Kidney (tissue), 14 donors: ENCODE results near the gene IFI16. TPM values are rescaled to one million over a fixed set of nuclear protein-coding genes. Genes with fewer than 3 reads are reported as not detected.
"Not testable (repeated sequence)": the region's sequence is repeated elsewhere in the genome, so short reads cannot be mapped to it uniquely, and the experiment has no call there.

Experiments
- DNase-seq, 5 donors: peaks; one replicate each; pipeline ENCODE4 v3.0.0-alpha.2; 2013 to 2020
- FAIRE-seq: peaks from 2 replicates; lab custom pipeline; 2012; peaks lifted over from hg19 to GRCh38; lab: Jason Lieb, UNC
- H3K27ac ChIP-seq, 2 donors: one replicate each; pipeline ENCODE4 v1.7.0; 2013; ENCODE audit warnings: low read depth in 2 of 2, low read length in 2 of 2, inconsistent platforms in 1 of 2
- H3K27me3 ChIP-seq: one replicate; pipeline ENCODE4 v1.7.1; 2013; ENCODE audit warnings: low read length, inconsistent platforms; ENCODE audit not compliant: control insufficient read depth, insufficient read depth
- H3K36me3 ChIP-seq, 3 donors: one replicate each; pipeline versions ENCODE4 v1.7.0 to v1.7.1; 2013; ENCODE audit warnings: low read length in 3 of 3, control low read depth in 1 of 3, inconsistent platforms in 1 of 3; ENCODE audit not compliant: insufficient read depth in 3 of 3, control insufficient read depth in 2 of 3
- H3K4me1 ChIP-seq, 3 donors: one replicate each; pipeline versions ENCODE4 v1.7.0 to v1.7.1; 2013; ENCODE audit warnings: low read length in 3 of 3, inconsistent platforms in 1 of 3, low read depth in 1 of 3; ENCODE audit not compliant: control insufficient read depth in 2 of 3, insufficient read depth in 2 of 3
- H3K4me3 ChIP-seq, 3 donors: one replicate each; pipeline versions ENCODE4 v1.7.0 to v1.8.1; 2013; ENCODE audit warnings: low read length in 3 of 3, control low read depth in 1 of 3, inconsistent platforms in 1 of 3
- H3K9ac ChIP-seq, 3 donors: one replicate each; pipeline versions ENCODE4 v1.7.0 to v1.7.1; 2013; ENCODE audit warnings: low read length in 3 of 3, control low read depth in 1 of 3, inconsistent platforms in 1 of 3
- H3K9me3 ChIP-seq, 3 donors: one replicate each; pipeline versions ENCODE4 v1.7.0 to v1.7.1; 2013; ENCODE audit warnings: low read length in 3 of 3, control low read depth in 1 of 3, inconsistent platforms in 1 of 3; ENCODE audit not compliant: control insufficient read depth in 2 of 3, insufficient read depth in 1 of 3
- CTCF ChIP-seq: IDR thresholded peaks from 3 replicates; pipeline ENCODE4 v1.5.1; 2012; ENCODE audit warnings: mild to moderate bottlenecking, moderate library complexity, borderline replicate concordance; ENCODE audit not compliant: insufficient read depth; ENCODE audit errors: extremely low read depth
- intact Hi-C: fragments of 100-400 bp; cut with DNase I; formaldehyde crosslinking; loops from one replicate; pipeline ENCODE4 v1.11.1; 2022
- polyA plus RNA-seq: library from polyadenylated mRNA; stranded (reverse); fragments of 350-450 nt; fragmentation: Illumina TruSeq; extraction: RNeasy Lipid Tissue Mini Kit (QIAGEN cat#74804); gene quantifications from one replicate; pipeline ENCODE4 v1.2.3, GENCODE V29; 2014; ENCODE audit warnings: low read depth, low replicate concordance; ENCODE audit not compliant: insufficient read depth
- total RNA-seq: library from RNA; stranded (reverse); fragmentation: NEBNext Ultra II Directional; extraction: Animal tissue kit (Norgen Biotek cat#: 25700); gene quantifications from one replicate; pipeline ENCODE4 v1.2.1, GENCODE V29; 2021
- donor health status: control.
- donor health status: control.
- donor health status: control.
- donor health status: control.
- donor health status: control.
- donor health status: DM: yes; HTN: yes; CAD: no.
- donor health status: Normal renal cell carcinoma (clear cell type).

IFI16 gene
- total and polyA plus RNA-seq, 2 donors from 2014 or later, result 30.0 to 91.8 TPM

GRCh38 chr1:159015440-159015909 lies 5.8 kb downstream of the IFI16 start:
- Histone ChIP-seq H3K9me3 (no peaks in the 10 kb centered on the region), H3K9ac (no peak overlapping the region), H3K27ac (no peak overlapping the region), H3K36me3 (peaks cover 2 to 6% (median 3%) of the 10 kb centered on the region in 3 donors), H3K4me1 (no peaks in the 10 kb centered on the region), H3K27me3 (no peaks in the 10 kb centered on the region), H3K4me3 (no peak overlapping the region)
- no peak for TF ChIP-seq CTCF
- DNase-seq (peak in 2 of 5 donors; percentile 24 to 50), FAIRE-seq (no peak)
- intact Hi-C loops, result no loop called here

GRCh38 chr1:159023723-159024122 lies 14.0 kb downstream of the IFI16 start:
- no peak for FAIRE-seq
- no peaks in the 10 kb centered on the region for H3K36me3 ChIP-seq
- intact Hi-C loops, result no loop called here
- no peak overlapping the region for H3K4me3 ChIP-seq
- no peak for TF ChIP-seq CTCF
- H3K9me3 ChIP-seq, result no peaks in the 10 kb centered on the region
- no peaks in the 10 kb centered on the region for H3K4me1 ChIP-seq
- H3K27me3 ChIP-seq, result no peaks in the 10 kb centered on the region
- H3K27ac ChIP-seq, result no peak overlapping the region
- no peak for DNase-seq
- no peak overlapping the region for H3K9ac ChIP-seq

- Histone ChIP-seq H3K4me1 (no peaks in the 10 kb centered on the region), H3K4me3 (no peak overlapping the region), H3K27ac (no peak overlapping the region), H3K9me3 (no peaks in the 10 kb centered on the region), H3K36me3 (no peaks in the 10 kb centered on the region), H3K27me3 (no peaks in the 10 kb centered on the region), H3K9ac (no peak overlapping the region)
- FAIRE-seq (no peak), DNase-seq (peak in 1 of 5 donors; percentile 59)
- intact Hi-C loops, result no loop called here
- TF ChIP-seq CTCF, result no peak
Observed at GRCh38 chr1:159025043-159025442, 15.3 kb downstream of the IFI16 start.

- intact Hi-C loops, H3K36me3 ChIP-seq, FAIRE-seq, H3K9ac ChIP-seq, H3K4me3 ChIP-seq, H3K4me1 ChIP-seq, H3K27me3 ChIP-seq, H3K27ac ChIP-seq, H3K9me3 ChIP-seq, DNase-seq: not testable (repeated sequence)
Observed at GRCh38 chr1:159026841-159027240, 17.1 kb downstream of the IFI16 start.
